ENCODE measurements around the gene TMEM109.

Gene TMEM109, protein sequence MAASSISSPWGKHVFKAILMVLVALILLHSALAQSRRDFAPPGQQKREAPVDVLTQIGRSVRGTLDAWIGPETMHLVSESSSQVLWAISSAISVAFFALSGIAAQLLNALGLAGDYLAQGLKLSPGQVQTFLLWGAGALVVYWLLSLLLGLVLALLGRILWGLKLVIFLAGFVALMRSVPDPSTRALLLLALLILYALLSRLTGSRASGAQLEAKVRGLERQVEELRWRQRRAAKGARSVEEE

DNA sequence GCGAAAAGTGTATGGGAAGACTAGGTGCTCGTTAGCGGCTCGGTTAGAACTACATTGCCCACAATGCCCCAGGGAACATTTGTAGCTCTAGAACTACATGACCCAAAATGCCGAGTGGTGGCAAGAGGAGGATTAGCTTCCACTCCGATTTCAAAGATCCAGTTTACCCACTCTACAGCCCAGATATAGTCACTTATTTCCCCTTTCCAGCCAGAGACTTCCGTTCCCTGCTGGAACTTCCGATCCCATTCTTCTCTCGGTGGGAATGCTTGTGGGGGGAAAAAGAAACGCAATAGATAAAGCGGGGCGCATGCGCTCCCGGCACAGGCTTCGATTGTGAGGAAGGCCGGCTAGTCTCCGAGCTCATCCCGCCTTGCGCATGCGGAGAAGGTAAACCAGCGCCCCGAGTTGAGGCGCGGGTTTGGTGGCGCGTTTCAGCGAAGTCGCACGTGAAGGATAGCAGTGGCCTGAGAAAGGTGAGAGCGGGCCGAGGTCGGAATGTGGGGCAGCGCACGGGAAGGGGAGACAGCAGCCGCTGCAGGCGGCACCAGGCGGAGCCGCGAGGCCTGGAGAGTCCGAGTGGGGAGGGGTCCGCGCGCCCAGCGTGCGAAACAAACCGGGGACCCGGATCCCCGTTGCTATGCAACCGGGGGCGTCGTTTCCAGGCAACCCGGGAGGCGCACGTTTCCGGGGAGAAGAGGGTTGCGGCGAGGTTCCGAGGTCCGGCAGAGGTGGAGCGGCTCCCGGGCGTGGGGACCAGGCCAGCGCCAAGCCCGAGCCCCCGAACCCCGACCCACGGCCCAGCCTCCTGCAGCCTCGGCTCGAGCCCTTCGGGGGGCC is at the start of gene TMEM109:
TMEM109 (plus strand) TSS at position 366 of the 840 bp plus-strand sequence. CDS start 5,536 bp downstream, outside the sequence.
- DNase-seq = peak; percentile 82

DNA sequence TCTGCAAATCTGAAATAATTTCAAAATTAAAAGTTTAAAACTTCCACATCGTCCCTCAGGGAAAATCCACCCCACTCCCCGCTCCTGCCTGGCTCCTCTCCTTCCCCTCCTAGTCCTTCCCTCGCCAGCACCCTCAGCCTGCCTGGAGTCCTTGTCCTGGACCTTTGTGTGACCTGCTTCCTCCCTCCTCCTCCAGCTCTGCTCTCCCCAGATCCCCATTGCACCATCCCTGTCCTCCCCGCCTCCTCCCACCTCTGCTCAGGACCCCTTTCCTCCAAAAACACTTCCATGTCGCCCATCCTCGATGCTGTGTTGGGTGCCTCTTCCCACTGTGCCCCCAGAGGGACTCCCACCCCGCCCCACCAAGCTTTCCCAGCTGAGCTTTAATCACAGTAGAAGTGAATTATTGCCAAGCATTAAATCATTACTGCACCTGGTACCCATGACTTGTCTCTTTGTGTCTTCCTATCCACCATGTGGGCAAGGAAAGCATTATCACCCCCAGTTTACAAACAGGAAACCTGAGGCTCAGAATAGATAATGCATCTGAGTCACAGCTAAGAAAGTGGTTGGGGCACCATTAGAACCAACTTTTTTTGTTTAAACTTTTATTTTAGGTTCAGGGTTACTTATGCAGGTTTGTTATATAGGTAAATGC is 49.0 kb upstream of the TMEM109 start:
- no peak for DNase-seq

DNA sequence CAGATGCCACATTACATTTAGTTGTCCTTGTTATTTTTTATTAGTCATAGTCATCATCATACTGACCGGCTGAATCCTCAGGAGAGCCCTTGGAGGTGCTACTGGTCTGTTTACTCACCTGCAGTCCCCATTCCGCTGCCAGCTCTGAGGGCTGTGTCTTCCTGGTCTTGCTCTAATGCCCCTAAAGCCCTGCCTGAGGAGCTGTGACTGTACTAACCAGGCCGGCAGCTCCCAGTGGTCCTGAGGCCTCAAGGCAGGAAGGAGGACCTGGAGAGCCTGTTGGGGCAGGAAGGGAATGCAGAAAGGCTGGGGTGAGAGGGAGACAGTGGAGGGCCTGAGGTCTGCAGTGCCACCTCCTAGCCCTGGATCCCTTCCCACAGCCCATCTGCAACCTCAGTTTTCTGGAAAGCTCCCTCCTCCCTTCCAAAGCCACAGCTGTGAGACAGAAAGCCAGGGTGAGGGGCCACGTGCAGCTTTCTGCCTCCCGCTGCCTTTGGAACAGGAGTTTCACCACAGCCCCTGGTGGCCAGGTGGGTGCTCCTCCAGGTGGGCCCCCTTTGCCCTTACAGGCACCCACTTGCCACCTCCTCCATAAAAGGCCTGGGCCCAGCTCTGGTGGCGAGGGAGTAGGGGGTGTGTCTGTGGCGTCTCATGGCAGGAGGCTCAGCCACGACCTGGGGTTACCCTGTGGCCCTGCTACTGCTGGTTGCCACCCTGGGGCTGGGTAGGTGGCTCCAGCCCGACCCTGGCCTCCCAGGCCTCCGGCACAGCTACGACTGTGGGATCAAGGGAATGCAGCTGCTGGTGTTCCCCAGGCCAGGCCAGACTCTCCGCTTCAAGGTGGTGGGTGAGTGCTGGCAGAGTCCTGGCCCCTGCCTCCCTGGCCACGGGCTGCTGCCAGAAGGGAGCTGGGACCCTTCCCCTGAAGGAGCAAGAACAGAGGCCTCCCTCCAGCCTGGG is 46.8 kb upstream of the TMEM109 start, which contains the start of gene ZP1:
ZP1 (plus strand) TSS at position 632 of the 960 bp plus-strand sequence; CDS start at position 652, 20 bp downstream.
- DNase-seq = no peak

DNA sequence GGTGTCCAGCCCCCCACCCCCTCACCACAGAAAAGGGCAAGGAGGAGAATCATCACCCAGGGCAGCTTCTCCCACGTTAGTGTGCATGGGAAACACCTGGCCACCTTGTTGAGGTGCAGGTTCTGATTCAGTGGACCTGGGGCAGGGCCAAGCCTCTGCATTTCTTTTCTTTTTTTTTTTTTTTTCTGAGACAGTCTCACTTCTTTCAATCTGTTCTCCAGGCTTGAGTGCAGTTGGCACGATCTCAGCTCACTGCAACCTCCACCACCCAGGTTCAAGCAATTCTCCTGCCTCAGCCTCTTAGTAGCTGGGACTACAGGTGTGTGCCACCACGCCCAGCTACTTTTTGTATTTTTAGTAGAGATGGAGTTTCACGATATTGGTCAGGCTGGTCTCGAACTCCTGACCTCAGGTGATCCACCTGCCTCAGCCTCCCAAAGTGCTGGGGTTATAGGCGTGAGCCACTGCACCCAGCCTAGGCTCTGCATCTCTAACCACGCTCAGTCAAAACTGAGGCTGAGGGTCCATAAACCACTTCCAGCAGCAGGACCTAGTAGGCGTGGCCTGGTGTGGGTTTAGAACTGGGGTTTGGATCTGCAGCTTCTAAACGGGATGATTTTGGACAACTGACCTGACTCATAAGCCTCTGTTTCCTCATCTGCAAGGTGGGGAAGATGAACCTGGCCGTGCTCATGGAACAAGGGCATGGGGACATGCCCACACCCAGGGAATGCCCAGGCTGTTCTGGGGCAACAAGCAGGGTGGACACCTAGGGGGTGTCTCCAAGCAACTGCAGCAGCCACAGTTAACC is 45.9 kb upstream of the TMEM109 start:
- no peak for DNase-seq

DNA sequence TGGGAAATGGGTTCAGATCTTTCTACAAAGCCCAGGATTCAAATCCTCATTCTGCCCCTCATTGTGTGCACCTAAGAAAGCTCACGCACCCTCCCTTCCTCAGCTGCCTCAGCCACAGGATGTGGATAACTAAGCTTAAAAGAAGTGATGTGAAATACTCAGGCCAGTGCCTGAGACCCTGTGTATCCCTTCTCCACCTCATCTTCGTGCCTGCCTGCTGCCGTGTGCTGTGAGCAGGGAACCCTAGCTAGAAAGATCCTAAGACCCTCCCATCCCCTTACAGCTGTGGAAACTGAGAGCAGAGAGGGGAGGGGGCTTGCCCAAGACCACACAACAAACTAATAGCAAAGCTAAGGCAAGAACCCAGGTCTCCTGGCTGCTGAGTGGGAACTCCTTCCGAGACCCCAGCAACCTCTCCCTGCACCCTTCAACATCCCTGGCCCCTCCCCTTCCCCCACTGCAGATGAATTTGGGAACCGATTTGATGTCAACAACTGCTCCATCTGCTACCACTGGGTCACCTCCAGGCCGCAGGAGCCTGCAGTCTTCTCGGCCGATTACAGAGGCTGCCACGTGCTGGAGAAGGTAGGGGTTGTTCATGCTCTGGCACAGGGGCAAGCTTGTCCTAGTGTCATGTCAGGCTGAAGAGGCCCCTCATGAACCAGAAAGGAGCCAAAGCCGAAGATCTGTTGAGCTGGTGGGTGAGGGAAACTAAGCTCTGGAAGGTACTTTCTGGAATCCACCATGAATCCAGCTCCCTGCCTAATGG is 45.1 kb upstream of the TMEM109 start:
- DNase-seq = no peak

DNA sequence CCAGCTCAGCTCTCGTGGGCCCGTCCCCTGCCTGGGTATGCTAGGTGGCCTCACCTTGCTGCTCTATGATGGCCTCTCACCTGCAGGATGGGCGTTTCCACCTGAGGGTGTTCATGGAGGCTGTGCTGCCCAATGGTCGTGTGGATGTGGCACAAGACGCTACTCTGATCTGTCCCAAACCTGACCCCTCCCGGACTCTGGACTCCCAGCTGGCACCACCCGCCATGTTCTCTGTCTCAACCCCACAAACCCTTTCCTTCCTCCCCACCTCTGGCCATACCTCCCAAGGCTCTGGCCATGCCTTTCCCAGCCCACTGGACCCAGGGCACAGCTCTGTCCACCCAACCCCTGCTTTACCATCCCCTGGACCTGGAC is 44.5 kb upstream of the TMEM109 start:
- DNase-seq = no peak

DNA sequence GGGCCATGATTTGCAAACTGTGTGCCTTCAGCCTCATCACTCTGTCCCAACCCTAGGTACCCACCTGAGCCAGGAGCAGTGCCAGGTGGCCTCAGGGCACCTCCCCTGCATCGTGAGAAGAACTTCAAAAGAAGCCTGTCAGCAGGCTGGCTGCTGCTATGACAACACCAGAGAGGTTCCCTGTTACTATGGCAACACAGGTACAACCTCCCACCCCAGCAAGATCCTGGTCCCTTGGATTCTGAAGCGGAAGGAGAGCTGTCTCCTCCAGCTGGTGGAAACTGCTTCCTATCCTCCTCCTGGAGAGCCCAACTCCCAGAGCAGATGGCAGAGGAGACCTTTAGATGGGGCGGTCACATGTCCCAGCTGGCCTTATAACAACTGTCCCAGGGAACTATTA is 43.7 kb upstream of the TMEM109 start:
- no peak for DNase-seq

DNA sequence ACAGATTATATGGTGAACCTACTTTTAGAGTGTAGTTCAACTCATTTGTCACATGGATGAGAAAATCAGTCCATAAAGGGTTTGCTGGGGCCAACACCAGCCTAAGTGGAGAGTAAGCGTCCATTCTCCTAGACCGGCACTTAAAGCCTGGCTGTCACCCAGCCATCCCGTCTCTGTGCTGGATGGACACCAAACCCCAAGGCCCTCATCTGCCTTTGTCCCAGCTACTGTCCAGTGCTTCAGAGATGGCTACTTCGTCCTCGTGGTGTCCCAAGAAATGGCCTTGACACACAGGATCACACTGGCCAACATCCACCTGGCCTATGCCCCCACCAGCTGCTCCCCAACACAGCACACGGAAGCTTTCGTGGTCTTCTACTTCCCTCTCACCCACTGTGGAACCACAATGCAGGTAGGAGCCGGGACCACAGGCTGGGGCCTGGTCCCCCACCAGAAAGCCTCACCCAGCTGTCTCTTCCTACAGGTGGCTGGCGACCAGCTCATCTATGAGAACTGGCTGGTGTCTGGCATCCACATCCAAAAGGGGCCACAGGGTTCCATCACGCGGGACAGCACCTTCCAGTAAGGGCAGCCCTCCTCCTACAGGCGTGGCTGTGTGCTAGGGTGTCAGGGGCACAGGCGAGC is 43.1 kb upstream of the TMEM109 start:
- DNase-seq = no peak

DNA sequence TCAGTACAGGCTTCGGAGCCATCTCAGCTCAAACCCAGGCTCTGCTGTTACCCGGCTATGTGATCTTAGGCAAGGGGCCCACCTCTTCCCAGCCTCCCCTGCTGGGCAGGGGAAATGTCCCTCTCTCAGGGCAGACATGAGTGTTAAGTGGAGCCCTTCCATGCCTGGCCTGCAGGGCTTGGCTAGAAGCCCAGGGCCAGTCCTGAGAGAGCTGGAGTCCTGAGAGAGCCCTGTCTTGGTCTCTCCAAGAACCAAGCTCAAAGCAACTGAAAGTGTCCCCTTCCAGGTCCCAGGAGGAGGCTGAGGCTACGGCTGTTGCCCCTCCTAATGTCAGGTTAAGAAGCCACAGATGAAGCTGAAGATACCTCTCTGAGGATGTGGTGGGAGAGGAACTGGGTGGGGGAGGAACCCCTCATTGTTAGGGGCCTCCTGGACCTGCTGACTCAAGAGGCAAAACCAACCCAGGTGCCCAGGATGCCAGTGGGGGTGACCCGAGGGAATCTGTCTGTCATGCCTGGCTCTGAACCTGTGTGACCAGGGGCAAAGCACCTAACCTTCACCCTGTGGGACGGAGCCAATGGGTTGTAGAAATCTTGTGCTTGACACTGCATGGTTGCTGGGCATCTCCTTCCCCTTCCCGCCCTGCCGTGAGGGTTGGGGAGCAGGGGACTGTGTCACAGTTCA is 42.4 kb upstream of the TMEM109 start:
- no peak for DNase-seq

DNA sequence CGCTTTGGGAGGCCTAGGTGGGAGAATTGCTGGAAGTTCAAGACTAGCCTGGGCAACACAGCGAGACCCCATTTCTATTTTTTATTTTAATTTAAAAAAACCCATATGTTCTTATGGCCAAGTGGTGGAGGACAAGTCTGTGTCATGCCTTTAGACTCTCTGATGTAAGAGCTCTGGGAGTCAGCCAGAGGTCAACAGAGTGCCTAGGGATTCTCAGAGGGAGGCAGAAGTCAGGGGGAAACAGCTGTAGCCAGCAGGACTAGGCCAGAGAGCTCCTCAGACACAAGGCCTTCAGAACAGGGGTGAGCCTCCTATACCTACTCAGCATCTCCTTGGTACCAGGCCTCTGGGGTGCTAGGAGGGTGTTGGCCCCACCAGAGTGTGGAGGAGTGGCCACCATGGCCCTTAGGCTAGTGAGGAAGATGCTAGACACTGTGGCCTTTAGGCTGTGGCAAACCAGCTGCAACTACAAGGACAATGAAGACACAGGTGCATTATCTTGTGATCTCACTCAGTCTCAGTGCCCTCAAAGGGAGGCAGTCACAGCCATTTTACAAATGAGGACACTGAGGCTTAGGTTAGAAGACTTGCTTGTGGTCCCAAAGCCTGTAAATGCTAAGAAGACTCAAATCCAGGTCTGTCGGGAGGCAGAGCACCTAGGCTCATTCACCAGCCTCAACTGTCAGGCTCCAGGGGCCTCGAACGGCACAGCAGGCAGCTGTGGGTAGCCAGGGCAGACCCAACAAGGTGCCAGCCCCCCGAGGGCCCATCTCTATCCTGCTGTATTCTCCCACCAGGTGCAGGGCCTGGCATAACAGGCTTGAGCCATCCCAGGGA is 41.6 kb upstream of the TMEM109 start:
- DNase-seq = no peak

DNA sequence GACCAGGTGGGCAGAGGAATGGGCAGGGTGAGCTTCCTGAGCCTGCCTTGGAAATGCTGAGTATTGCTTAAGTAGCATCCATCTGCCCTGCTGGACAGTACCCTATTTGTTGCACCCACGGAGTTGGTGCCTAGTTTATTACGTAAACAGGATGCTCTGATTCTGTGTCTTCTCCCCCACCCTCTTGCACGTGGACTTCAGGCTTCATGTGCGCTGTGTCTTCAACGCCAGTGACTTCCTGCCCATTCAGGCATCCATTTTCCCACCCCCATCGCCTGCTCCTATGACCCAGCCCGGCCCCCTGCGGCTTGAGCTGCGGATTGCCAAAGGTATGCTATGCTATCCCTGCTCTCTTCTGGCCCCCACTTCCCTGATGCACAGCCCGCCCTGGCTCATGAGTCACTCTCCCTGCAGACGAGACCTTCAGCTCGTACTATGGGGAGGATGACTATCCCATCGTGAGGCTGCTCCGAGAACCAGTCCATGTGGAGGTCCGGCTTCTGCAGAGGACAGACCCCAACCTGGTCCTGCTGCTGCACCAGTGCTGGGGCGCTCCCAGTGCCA is 40.9 kb upstream of the TMEM109 start:
- DNase-seq = no peak

DNA sequence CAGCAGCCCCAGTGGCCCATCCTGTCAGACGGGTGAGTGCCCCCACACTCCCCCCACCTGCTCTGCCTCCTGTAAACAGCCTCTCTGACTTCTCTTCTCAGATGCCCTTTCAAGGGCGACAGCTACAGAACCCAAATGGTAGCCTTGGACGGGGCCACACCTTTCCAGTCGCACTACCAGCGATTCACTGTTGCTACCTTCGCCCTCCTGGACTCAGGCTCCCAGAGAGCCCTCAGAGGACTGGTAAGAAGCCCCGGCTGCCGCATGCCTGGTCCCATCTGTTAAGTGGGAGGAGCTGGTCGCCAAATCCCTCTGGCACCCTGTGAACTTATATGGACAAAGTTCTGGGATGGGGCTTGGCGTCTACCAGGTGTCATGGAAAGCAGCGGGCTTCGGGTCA is 40.4 kb upstream of the TMEM109 start:
- no peak for DNase-seq

DNA sequence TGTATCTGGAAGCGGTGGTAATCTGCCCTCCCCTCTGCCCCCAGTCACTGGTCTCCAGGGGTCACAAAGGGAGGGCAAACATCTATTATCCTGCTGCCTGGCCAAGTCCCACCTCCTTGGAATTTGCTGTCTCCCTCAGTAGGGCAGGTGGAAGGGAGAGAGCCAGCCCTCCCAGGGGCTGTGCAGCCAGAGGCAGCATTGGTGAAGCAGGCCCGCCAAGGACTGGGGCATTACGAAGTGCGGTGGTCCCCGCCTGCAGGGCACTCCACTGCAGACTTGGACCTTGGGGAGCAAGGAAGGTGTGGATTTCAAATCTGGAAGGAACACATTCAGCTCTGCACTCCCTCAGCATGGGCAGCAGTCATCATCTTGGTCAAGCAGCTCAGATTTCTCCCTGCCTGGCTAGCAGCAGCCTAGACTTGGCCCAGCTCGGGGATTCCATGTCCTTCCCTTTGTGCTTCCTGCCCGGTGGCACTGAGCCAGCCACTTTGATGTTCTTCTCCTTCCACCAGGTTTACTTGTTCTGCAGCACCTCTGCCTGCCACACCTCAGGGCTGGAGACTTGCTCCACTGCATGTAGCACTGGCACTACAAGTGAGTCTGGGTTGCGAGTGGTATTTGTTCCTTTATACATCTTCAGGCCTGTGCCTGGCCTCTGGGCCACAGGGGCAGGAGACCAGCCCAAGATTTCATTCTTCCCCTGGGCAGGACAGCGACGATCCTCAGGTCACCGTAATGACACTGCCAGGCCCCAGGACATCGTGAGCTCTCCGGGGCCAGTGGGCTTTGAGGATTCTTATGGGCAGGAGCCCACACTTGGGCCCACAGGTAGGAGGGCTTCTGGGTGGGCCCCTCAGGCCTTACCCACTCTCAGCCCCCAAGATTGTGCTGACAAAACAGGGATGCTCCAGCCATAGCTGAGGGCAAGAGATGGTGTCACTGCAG is 39.3 kb upstream of the TMEM109 start:
- DNase-seq = no peak

DNA sequence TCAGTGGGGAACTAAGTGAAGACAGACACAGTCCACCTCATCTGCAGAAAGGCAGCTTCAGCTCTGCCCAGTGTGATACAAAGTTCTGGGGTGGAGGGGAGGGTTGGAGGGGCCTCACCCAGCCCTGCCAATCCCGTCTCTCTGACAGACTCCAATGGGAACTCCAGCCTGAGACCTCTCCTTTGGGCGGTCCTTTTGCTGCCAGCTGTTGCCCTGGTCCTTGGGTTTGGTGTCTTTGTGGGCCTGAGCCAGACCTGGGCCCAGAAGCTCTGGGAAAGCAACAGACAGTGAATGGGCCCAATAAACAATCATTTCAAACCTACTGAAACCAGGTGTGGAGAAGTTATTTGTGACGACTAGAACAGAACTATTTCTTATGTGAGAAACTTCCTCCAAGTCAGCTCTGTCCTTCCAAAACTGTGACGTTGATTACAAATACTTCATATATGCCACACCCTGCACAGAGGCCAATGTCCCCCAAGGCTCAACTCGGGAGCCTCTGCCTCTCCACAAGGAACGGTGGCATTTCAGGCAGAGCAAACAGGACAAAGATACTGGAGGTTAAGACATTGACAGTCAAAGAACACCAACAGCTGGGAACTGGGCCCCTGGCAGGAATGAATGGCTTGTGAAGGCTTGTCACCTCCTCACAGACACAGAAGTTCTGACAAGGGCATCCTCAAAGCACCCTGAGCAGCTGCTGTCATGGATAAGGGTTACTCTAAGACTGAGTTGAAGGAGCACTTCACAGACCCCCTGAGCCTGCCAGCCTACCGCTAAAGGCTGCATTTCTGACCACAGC is 38.4 kb upstream of the TMEM109 start:
- no peak for DNase-seq

DNA sequence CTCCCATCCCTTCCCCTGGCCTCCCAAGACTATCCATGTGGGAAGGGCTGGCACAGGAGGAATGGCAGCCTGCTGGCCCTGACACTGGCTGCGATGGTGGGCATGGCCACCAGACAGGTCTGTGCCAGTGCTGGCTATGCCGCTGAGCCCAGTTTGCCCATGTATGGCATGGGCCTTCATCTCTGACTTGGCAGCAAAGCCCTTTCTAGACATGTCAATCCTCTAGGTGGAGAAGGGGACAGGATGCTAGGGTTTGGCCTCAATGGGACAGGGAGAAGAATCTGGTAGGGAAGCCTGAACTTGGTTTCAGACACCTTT is 37.8 kb upstream of the TMEM109 start:
- no peak for DNase-seq
